SK-N-SH treated with all-trans-retinoic acid at 6 μM for 48 hours (cell line): ENCODE results near the gene ARHGAP30.
"Not testable (repeated sequence)": the region's sequence is repeated elsewhere in the genome, so short reads cannot be mapped to it uniquely, and the experiment has no call there.

ENCODE experiments used
- ATAC-seq: fragments of 200-7000 bp; cut with Tn5 transposase; 3 replicates; pipeline ENCODE4 v1.9.1; 2020; ENCODE audit warnings: mild to moderate bottlenecking, moderate library complexity
- CSDC2 ChIP-seq: fragments of 250-450 bp; sonication (Bioruptor Pico); IDR thresholded peaks from 2 replicates; pipeline ENCODE4 v1.5.0; 2020; ENCODE audit warnings: mild to moderate bottlenecking, moderate library complexity
- ESRRG ChIP-seq: fragments of 250-450 bp; sonication (Bioruptor Pico); IDR thresholded peaks from 2 replicates; pipeline ENCODE4 v1.6.1; 2021; ENCODE audit warnings: mild to moderate bottlenecking
- GLIS3 ChIP-seq: fragments of 250-450 bp; sonication (Bioruptor Pico); IDR thresholded peaks from 2 replicates; pipeline ENCODE4 v1.5.0; 2020; ENCODE audit warnings: mild to moderate bottlenecking, moderate library complexity
- ISL1 ChIP-seq: fragments of 250-450 bp; sonication (Bioruptor Pico); IDR thresholded peaks from 2 replicates; pipeline ENCODE4 v2.1.2; 2022; ENCODE audit warnings: mild to moderate bottlenecking, moderate library complexity
- OSR1 ChIP-seq: fragments of 250-450 bp; sonication (Bioruptor Pico); IDR thresholded peaks from 2 replicates; pipeline ENCODE4 v1.8.0; 2022; ENCODE audit warnings: moderate library complexity, mild to moderate bottlenecking, inconsistent platforms
- PPARA ChIP-seq: fragments of 250-450 bp; sonication (Bioruptor Pico); IDR thresholded peaks from 2 replicates; pipeline ENCODE4 v1.5.0; 2020; ENCODE audit warnings: mild to moderate bottlenecking, borderline replicate concordance
- RARB ChIP-seq: fragments of 250-450 bp; sonication (Bioruptor Pico); IDR thresholded peaks from 2 replicates; pipeline ENCODE4 v1.8.0; 2021; ENCODE audit warnings: mild to moderate bottlenecking, moderate library complexity
- ZC3H10 ChIP-seq: fragments of 250-450 bp; sonication (Bioruptor Pico); IDR thresholded peaks from 2 replicates; pipeline ENCODE4 v1.5.1; 2021; ENCODE audit warnings: mild to moderate bottlenecking, moderate library complexity
- ZFP3 ChIP-seq: fragments of 250-450 bp; sonication (Bioruptor Pico); IDR thresholded peaks from 2 replicates; pipeline ENCODE4 v1.5.0; 2020; ENCODE audit warnings: mild to moderate bottlenecking, moderate library complexity
- ZFP30 ChIP-seq: fragments of 450-650 bp; formaldehyde crosslinking; IDR thresholded peaks from 2 replicates; pipeline ENCODE4 v1.5.0; 2022; ENCODE audit warnings: mild to moderate bottlenecking, moderate library complexity
- ZNF565 ChIP-seq: fragments of 450-650 bp; formaldehyde crosslinking; conservative IDR thresholded peaks from 2 replicates; pipeline ENCODE4 v1.5.0; 2020; ENCODE audit warnings: low read depth, mild to moderate bottlenecking, moderate library complexity
- ZNF70 ChIP-seq: fragments of 450-650 bp; formaldehyde crosslinking; IDR thresholded peaks from 2 replicates; pipeline ENCODE4 v1.5.0; 2020; ENCODE audit warnings: mild to moderate bottlenecking, moderate library complexity
- ZNF8 ChIP-seq: fragments of 450-650 bp; formaldehyde crosslinking; IDR thresholded peaks from 2 replicates; pipeline ENCODE4 v1.5.0; 2020; ENCODE audit warnings: mild to moderate bottlenecking, moderate library complexity
- TF ChIP-seq, protein P1 (sequence below): fragments of 250-450 bp; sonication (Bioruptor Pico); IDR thresholded peaks from 2 replicates; pipeline ENCODE4 v1.5.0; 2020; ENCODE audit warnings: mild to moderate bottlenecking, moderate library complexity
- TF ChIP-seq, protein P2 (sequence below): fragments of 250-450 bp; sonication (Bioruptor Pico); IDR thresholded peaks from 2 replicates; pipeline ENCODE4 v1.8.0; 2020; ENCODE audit warnings: mild to moderate bottlenecking, moderate library complexity, borderline replicate concordance
- TF ChIP-seq, protein P3 (sequence below): fragments of 250-450 bp; sonication (Bioruptor Pico); IDR thresholded peaks from 2 replicates; pipeline ENCODE4 v1.8.0; 2021; ENCODE audit warnings: low read depth, mild to moderate bottlenecking, moderate library complexity, borderline replicate concordance
- TF ChIP-seq, protein P4 (sequence below): fragments of 250-450 bp; sonication (Bioruptor Pico); IDR thresholded peaks from 2 replicates; pipeline ENCODE4 v1.5.1; 2020; ENCODE audit warnings: low read depth, mild to moderate bottlenecking, moderate library complexity

ARHGAP30 gene, protein sequence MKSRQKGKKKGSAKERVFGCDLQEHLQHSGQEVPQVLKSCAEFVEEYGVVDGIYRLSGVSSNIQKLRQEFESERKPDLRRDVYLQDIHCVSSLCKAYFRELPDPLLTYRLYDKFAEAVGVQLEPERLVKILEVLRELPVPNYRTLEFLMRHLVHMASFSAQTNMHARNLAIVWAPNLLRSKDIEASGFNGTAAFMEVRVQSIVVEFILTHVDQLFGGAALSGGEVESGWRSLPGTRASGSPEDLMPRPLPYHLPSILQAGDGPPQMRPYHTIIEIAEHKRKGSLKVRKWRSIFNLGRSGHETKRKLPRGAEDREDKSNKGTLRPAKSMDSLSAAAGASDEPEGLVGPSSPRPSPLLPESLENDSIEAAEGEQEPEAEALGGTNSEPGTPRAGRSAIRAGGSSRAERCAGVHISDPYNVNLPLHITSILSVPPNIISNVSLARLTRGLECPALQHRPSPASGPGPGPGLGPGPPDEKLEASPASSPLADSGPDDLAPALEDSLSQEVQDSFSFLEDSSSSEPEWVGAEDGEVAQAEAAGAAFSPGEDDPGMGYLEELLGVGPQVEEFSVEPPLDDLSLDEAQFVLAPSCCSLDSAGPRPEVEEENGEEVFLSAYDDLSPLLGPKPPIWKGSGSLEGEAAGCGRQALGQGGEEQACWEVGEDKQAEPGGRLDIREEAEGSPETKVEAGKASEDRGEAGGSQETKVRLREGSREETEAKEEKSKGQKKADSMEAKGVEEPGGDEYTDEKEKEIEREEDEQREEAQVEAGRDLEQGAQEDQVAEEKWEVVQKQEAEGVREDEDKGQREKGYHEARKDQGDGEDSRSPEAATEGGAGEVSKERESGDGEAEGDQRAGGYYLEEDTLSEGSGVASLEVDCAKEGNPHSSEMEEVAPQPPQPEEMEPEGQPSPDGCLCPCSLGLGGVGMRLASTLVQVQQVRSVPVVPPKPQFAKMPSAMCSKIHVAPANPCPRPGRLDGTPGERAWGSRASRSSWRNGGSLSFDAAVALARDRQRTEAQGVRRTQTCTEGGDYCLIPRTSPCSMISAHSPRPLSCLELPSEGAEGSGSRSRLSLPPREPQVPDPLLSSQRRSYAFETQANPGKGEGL

DNA sequence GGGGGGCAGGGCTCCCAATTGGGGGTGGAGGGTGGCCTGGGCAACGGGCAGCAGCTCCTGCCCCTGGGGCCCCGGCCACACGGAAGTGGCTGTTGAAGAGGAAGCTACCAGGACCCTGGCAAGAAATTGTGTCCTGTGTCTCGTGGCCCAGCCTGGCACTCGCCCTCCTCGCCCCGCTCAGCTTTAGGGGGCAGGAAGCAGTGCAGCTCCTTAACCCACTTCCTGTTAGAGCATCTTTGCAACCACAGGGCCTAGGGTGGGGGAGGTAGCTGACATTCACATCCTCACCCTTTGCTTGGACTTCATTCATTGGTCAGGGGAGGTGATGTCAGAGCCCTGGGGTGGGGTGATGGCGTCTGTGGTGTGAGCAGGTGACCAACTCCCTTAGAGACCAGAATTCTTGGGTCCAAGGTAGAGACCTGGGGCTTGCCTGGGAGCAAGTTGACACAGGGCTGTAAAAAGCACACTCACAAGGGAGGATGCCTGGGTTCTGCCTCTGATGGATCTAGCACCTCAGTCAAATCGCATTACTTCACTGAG, at the start of gene ARHGAP30:
Gene ARHGAP30 (minus strand): TSS at position 161 of the 540 bp plus-strand sequence. CDS start 267 bp downstream, outside the sequence.
- TF ChIP-seq GLIS3, result no peak
- no peak for TF ChIP-seq ZC3H10
- TF ChIP-seq, protein P1, sequence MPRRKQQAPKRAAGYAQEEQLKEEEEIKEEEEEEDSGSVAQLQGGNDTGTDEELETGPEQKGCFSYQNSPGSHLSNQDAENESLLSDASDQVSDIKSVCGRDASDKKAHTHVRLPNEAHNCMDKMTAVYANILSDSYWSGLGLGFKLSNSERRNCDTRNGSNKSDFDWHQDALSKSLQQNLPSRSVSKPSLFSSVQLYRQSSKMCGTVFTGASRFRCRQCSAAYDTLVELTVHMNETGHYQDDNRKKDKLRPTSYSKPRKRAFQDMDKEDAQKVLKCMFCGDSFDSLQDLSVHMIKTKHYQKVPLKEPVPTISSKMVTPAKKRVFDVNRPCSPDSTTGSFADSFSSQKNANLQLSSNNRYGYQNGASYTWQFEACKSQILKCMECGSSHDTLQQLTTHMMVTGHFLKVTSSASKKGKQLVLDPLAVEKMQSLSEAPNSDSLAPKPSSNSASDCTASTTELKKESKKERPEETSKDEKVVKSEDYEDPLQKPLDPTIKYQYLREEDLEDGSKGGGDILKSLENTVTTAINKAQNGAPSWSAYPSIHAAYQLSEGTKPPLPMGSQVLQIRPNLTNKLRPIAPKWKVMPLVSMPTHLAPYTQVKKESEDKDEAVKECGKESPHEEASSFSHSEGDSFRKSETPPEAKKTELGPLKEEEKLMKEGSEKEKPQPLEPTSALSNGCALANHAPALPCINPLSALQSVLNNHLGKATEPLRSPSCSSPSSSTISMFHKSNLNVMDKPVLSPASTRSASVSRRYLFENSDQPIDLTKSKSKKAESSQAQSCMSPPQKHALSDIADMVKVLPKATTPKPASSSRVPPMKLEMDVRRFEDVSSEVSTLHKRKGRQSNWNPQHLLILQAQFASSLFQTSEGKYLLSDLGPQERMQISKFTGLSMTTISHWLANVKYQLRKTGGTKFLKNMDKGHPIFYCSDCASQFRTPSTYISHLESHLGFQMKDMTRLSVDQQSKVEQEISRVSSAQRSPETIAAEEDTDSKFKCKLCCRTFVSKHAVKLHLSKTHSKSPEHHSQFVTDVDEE, result no peak
- no peak for TF ChIP-seq PPARA (CRISPR knock-in tag)
- no peak for TF ChIP-seq ZNF8 (CRISPR knock-in tag)
- TF ChIP-seq RARB (CRISPR knock-in tag), result no peak
- no peak for TF ChIP-seq ISL1 (CRISPR knock-in tag)
- TF ChIP-seq ZFP3 (CRISPR knock-in tag), result no peak
- TF ChIP-seq, protein P2, sequence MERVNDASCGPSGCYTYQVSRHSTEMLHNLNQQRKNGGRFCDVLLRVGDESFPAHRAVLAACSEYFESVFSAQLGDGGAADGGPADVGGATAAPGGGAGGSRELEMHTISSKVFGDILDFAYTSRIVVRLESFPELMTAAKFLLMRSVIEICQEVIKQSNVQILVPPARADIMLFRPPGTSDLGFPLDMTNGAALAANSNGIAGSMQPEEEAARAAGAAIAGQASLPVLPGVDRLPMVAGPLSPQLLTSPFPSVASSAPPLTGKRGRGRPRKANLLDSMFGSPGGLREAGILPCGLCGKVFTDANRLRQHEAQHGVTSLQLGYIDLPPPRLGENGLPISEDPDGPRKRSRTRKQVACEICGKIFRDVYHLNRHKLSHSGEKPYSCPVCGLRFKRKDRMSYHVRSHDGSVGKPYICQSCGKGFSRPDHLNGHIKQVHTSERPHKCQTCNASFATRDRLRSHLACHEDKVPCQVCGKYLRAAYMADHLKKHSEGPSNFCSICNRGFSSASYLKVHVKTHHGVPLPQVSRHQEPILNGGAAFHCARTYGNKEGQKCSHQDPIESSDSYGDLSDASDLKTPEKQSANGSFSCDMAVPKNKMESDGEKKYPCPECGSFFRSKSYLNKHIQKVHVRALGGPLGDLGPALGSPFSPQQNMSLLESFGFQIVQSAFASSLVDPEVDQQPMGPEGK (CRISPR knock-in tag), result no peak
- no peak for TF ChIP-seq ESRRG (CRISPR knock-in tag)
- TF ChIP-seq ZNF70, result no peak
- TF ChIP-seq ZFP30 (CRISPR knock-in tag), result no peak
- TF ChIP-seq, protein P3, sequence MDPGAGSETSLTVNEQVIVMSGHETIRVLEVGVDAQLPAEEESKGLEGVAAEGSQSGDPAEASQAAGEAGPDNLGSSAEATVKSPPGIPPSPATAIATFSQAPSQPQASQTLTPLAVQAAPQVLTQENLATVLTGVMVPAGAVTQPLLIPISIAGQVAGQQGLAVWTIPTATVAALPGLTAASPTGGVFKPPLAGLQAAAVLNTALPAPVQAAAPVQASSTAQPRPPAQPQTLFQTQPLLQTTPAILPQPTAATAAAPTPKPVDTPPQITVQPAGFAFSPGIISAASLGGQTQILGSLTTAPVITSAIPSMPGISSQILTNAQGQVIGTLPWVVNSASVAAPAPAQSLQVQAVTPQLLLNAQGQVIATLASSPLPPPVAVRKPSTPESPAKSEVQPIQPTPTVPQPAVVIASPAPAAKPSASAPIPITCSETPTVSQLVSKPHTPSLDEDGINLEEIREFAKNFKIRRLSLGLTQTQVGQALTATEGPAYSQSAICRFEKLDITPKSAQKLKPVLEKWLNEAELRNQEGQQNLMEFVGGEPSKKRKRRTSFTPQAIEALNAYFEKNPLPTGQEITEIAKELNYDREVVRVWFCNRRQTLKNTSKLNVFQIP (CRISPR knock-in tag), result no peak
- no peak for TF ChIP-seq ZNF565 (CRISPR knock-in tag)

DNA sequence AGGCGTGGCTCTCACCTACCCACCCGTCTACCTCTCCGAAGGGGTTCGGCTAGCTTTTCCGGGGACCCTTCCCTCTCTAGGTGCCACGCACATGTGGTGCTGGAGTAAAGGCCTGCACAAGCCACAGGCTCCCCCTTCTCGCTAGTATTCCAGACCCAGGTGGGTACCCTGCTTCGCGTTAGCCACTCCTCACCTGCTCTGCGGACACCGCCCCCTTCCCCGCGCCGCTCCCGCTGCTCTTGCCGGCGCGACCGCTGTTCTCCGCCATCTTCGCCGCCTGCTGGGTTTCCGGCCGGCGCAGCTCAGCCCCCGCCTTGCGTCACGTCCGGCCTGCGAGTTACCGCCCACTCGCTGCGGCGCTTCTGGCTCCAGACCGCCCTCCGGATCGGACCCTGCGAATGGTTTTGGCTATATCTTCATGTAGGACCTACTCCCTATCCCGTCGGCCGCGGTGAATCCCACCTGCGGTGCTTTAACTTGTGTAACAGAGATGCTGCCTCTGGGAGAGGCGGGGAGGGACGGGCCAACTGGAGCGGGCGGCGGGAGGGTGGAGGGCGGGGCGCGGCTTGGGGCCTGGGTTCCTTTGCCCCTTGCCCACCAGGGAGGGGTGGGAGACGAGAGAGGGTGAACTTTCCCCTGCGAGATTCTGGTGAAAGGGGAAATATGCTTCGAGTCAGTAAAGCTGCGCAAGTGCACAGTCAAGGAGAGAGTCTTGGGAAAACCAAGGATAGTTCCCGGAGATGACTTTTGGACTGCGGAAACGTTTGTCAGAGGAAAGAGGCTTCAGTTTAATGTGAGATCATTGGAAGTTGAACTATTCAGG, 48.3 kb upstream of the ARHGAP30 start, which contains the start of the genes NIT1 and PFDN2:
Gene NIT1 (plus strand): TSS at position 347 of the 823 bp plus-strand sequence. CDS start 72 bp downstream, at position 419.
Gene PFDN2 (minus strand): TSS at position 279 of the 823 bp plus-strand sequence. CDS start 11 bp downstream, at position 268.
- TF ChIP-seq, protein P4, sequence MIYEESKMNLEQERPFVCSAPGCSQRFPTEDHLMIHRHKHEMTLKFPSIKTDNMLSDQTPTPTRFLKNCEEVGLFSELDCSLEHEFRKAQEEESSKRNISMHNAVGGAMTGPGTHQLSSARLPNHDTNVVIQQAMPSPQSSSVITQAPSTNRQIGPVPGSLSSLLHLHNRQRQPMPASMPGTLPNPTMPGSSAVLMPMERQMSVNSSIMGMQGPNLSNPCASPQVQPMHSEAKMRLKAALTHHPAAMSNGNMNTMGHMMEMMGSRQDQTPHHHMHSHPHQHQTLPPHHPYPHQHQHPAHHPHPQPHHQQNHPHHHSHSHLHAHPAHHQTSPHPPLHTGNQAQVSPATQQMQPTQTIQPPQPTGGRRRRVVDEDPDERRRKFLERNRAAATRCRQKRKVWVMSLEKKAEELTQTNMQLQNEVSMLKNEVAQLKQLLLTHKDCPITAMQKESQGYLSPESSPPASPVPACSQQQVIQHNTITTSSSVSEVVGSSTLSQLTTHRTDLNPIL, result no peak
- TF ChIP-seq ISL1 (CRISPR knock-in tag) (no peak), CSDC2 (CRISPR knock-in tag) (no peak), PPARA (CRISPR knock-in tag) (no peak), OSR1 (CRISPR knock-in tag) (no peak), ZNF70 (no peak)
- TF ChIP-seq, protein P3 (CRISPR knock-in tag), result peak; percentile 36; the same call in 1 of the 2 replicates
- TF ChIP-seq, protein P1, result no peak
- TF ChIP-seq, all 23 proteins: peak for 1
- ATAC-seq, result peak; percentile 90

More for the DNA sequence above, at the start of gene ARHGAP30:
- no peak for ATAC-seq

DNA sequence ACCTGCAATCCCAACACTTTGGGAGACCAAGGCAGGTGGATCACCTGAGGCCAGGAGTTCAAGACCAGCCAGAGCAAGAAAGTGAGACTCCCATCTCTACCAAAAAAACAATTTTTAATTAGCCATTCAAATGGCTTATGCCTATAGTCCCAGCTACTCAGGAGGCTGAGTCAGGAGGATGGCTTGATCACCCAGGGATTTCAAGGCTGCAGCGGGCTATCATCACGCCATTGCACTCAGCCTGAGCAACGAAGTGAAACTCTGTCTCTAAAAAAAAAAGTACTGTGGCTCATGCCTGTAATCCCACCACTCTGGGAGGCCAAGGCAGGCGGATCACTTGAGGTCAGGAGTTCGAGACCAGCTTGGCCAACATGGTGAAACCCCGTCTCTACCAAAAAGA, 46.3 kb upstream of the ARHGAP30 start:
- not testable (repeated sequence) for ATAC-seq
